ENCODE data around the gene SSX2. TPM values are rescaled to one million over a fixed set of nuclear protein-coding genes. Genes with fewer than 3 reads are reported as not detected.
"Not testable (repeated sequence)": the region's sequence is repeated elsewhere in the genome, so short reads cannot be mapped to it uniquely, and the experiment has no call there.

The SSX2 gene
- total RNA-seq, 5 donors from 2014 or later (not counting 1 experiment from before 2014, with no cell fraction given): not detected

DNA sequence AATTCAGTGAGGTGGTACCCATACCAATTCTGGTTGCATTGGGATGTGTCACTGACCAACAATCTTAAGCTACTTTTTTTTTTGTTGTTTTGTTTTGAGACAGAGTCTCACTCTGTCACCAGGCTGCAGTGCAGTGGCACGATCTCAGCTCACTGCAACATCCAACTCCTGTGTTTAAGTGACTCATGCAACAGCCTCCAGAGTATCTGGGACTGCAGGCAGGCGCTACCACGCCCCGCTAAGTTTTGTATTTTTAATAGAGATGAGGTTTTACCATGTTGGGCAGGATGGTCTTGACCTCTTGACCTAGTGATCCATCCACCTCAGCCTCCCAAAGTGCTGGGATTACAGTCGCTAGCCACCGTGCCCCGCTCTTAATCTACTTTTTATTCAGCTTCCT lies 58.0 kb downstream of the SSX2 start:
- no CpG with 5 or more reads among the region's 7 CpGs for WGBS (ENCODE audit: insufficient coverage)
- H3K27ac Mint-ChIP-seq; H3K4me1 Mint-ChIP-seq; H3K36me3 Mint-ChIP-seq; CTCF ChIA-PET; ATAC-seq (replicated peaks in 1 of 4); DNase-seq; H3K27me3 ChIP-seq (replicated peaks in 1 of 2; ENCODE audit: control insufficient read depth in 2 of 2, extremely low read depth in 1 of 2, insufficient read depth in 2 of 2, low read length in 1 of 2); H3K9me3 ChIP-seq; H3K4me3 ChIP-seq (ENCODE audit: control insufficient read depth in 1 of 2, extremely low read depth in 1 of 2, low read length in 1 of 2); H3K4me1 ChIP-seq (ENCODE audit: control insufficient read depth in 1 of 2, extremely low read depth in 1 of 2, insufficient read depth in 2 of 2, low read length in 2 of 2); H3K27ac ChIP-seq (ENCODE audit: low read length); H3K4me3 Mint-ChIP-seq; POLR2A ChIA-PET; H3K36me3 ChIP-seq (ENCODE audit: control insufficient read depth in 2 of 2, extremely low read depth in 1 of 2, insufficient read depth in 1 of 2, low read length in 1 of 2); H3K9me3 Mint-ChIP-seq: not testable (repeated sequence)
- peaks cover 6 to 28% of the 10 kb centered on the region in 2 donors for H3K27me3 Mint-ChIP-seq

Other genes starting within 250 kb of the SSX2 start
- not detected for gene XAGE1A, start 211.4 kb downstream of the SSX2 start, total RNA-seq
- gene XAGE1B, start 190.1 kb downstream of the SSX2 start, total RNA-seq: not detected
- not detected for gene SSX7, start 52.3 kb downstream of the SSX2 start, total RNA-seq
- gene SSX2B, start 44.1 kb upstream of the SSX2 start, total RNA-seq: not detected
- not detected for gene SPANXN5, start 90.2 kb upstream of the SSX2 start, total RNA-seq
- gene XAGE5, start 104.1 kb upstream of the SSX2 start, total RNA-seq: not detected
- gene XAGE3, start 160.9 kb upstream of the SSX2 start, total RNA-seq: not detected
- 10 to 100 TPM in 1 of 5 donors, 1 to 10 TPM in 4; 2.7 to 12.4 (median 7.4) TPM for gene FAM156B, start 190.2 kb upstream of the SSX2 start, total RNA-seq

Data from T-cell (primary cell).